Fibroblast of lung (primary cell): ENCODE measurements around the gene TBX10.

Source experiments
- EZH2 ChIP-seq: IDR thresholded peaks from 2 replicates; pipeline ENCODE4 v1.5.1; 2012; ENCODE audit warnings: low read length, control low read depth, mild to moderate bottlenecking; ENCODE audit errors: missing control alignments
- TF ChIP-seq, protein P1 (sequence below), 2 donors: IDR thresholded peaks in 1 of 2; conservative IDR thresholded peaks in 1 of 2; 1 replicate in 1 of 2; 2 replicates in 1 of 2; pipeline ENCODE4 v1.5.1; 2011 to 2012; ENCODE audit warnings: low read length in 2 of 2, control low read depth in 1 of 2, inconsistent platforms in 1 of 2, low read depth in 1 of 2, mild to moderate bottlenecking in 1 of 2

DNA sequence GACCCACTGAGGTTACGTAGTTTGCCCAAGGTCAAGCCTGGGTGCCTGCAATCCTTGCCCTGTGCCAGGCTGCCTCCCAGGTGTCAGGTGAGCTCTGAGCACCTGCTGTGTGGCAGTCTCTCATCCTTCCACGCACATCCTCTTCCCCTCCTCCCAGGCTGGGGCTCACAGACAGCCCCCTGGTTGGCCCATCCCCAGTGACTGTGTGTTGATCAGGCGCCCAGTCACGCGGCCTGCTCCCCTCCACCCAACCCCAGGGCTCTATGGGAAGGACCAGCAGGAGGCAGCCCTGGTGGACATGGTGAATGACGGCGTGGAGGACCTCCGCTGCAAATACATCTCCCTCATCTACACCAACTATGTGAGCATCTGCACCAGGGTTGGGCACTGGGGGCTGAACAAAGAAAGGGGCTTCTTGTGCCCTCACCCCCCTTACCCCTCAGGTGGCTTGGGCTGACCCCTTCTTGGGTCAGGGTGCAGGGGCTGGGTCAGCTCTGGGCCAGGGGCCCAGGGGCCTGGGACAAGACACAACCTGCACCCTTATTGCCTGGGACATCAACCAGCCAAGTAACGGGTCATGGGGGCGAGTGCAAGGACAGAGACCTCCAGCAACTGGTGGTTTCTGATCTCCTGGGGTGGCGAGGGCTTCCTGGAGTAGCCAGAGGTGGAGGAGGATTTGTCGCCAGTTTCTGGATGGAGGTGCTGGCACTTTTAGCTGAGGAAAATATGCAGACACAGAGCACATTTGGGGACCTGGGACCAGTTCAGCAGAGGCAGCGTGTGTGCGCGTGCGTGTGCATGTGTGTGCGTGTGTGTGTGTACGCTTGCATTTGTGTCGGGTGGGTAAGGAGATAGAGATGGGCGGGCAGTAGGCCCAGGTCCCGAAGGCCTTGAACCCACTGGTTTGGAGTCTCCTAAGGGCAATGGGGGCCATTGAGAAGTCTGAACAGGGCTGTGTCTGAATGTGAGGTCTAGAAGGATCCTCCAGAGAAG, 54.4 kb downstream of the TBX10 start:
- TF ChIP-seq, protein P1, sequence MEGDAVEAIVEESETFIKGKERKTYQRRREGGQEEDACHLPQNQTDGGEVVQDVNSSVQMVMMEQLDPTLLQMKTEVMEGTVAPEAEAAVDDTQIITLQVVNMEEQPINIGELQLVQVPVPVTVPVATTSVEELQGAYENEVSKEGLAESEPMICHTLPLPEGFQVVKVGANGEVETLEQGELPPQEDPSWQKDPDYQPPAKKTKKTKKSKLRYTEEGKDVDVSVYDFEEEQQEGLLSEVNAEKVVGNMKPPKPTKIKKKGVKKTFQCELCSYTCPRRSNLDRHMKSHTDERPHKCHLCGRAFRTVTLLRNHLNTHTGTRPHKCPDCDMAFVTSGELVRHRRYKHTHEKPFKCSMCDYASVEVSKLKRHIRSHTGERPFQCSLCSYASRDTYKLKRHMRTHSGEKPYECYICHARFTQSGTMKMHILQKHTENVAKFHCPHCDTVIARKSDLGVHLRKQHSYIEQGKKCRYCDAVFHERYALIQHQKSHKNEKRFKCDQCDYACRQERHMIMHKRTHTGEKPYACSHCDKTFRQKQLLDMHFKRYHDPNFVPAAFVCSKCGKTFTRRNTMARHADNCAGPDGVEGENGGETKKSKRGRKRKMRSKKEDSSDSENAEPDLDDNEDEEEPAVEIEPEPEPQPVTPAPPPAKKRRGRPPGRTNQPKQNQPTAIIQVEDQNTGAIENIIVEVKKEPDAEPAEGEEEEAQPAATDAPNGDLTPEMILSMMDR (conservative IDR thresholded peaks at IDR 0.05 in 1 of 2, IDR thresholded peaks at IDR 0.05 in 1 of 2; ENCODE audit: low read depth in 1 of 2, low read length in 2 of 2), result no peak
- no peak for TF ChIP-seq EZH2
